CD4-positive, alpha-beta memory T cell (primary cell): ENCODE results near the gene MBD3. TPM values are rescaled to one million over a fixed set of nuclear protein-coding genes. Genes with fewer than 3 reads are reported as not detected.

Experiments used
- CTCF ChIA-PET: fragments of 350-600 bp; sonication (Branson Sonifier 250); formaldehyde crosslinking; loops from one replicate; lab custom pipeline; 2021; ENCODE audit warnings: inconsistent platforms; ENCODE audit not compliant: partially characterized antibody; lab: Charles Lee
- POLR2A ChIA-PET: fragments of 350-600 bp; sonication (Branson Sonifier 250); formaldehyde crosslinking; loops from one replicate; lab custom pipeline; 2021; ENCODE audit not compliant: partially characterized antibody; lab: Charles Lee
- DNase-seq, 5 donors: peaks; one replicate each; pipeline versions ENCODE4 v3.0.0 to v3.0.0-alpha.2; 2020 to 2022; ENCODE audit warnings: mixed read lengths in 1 of 5
- H3K27ac ChIP-seq: one replicate; pipeline ENCODE4 v1.7.0; 2013; ENCODE audit warnings: low read depth, low read length
- H3K27me3 ChIP-seq: 2 replicates; pipeline ENCODE4 v1.7.0; 2013; ENCODE audit warnings: mild to moderate bottlenecking, low read length, moderate library complexity; ENCODE audit not compliant: insufficient read depth
- H3K36me3 ChIP-seq: 2 replicates; pipeline ENCODE4 v1.7.0; 2013; ENCODE audit warnings: mild to moderate bottlenecking, low read length, moderate library complexity; ENCODE audit not compliant: insufficient read depth
- H3K4me1 ChIP-seq: 2 replicates; pipeline ENCODE4 v1.7.0; 2013; ENCODE audit warnings: mild to moderate bottlenecking, low read length, moderate library complexity; ENCODE audit not compliant: insufficient read depth
- H3K4me3 ChIP-seq, 2 donors: one replicate each; pipeline ENCODE4 v1.7.0; 2013; ENCODE audit warnings: low read length in 2 of 2, mild to moderate bottlenecking in 1 of 2
- H3K9me3 ChIP-seq, 2 donors: one replicate each; pipeline ENCODE4 v1.7.0; 2013; ENCODE audit warnings: low read length in 2 of 2, control low read depth in 1 of 2; ENCODE audit not compliant: control insufficient read depth in 1 of 2
- H3K27ac Mint-ChIP-seq, 7 donors: one replicate each; pipeline ENCODE4 v1.8.0; 2020 to 2021; ENCODE audit warnings: mixed read lengths in 7 of 7, mild to moderate bottlenecking in 6 of 7, inconsistent platforms in 3 of 7, moderate library complexity in 3 of 7
- H3K27me3 Mint-ChIP-seq, 2 donors: one replicate each; pipeline ENCODE4 v1.8.0; 2020 to 2021; ENCODE audit warnings: mixed read lengths in 2 of 2
- H3K36me3 Mint-ChIP-seq, 2 donors: one replicate each; pipeline ENCODE4 v1.8.0; 2020 to 2021; ENCODE audit warnings: mixed read lengths in 2 of 2, inconsistent platforms in 1 of 2, mild to moderate bottlenecking in 1 of 2
- H3K4me1 Mint-ChIP-seq, 4 donors: one replicate each; pipeline ENCODE4 v1.8.0; 2020 to 2021; ENCODE audit warnings: mixed read lengths in 4 of 4, mild to moderate bottlenecking in 1 of 4
- H3K4me3 Mint-ChIP-seq, 8 donors: one replicate each; pipeline ENCODE4 v1.8.0; 2020 to 2021; ENCODE audit warnings: mixed read lengths in 8 of 8, mild to moderate bottlenecking in 7 of 8, moderate library complexity in 6 of 8, inconsistent platforms in 3 of 8
- H3K9me3 Mint-ChIP-seq, 8 donors: one replicate each; pipeline ENCODE4 v1.8.0; 2020 to 2021; ENCODE audit warnings: mixed read lengths in 8 of 8, mild to moderate bottlenecking in 5 of 8, inconsistent platforms in 3 of 8, moderate library complexity in 1 of 8
- intact Hi-C: fragments of 100-400 bp; cut with micrococcal nuclease; formaldehyde crosslinking; loops from one replicate; pipeline ENCODE4 v1.15.1; 2023
- polyA plus RNA-seq, 2 donors: library from polyadenylated mRNA; unstranded; fragments of 300-500 nt; fragmentation: Illumina TruSeq; gene quantifications; one replicate each; pipeline ENCODE4 v1.2.3, GENCODE V29; 2021
- total RNA-seq, 2 experiments: library from RNA; stranded (reverse); gene quantifications; one replicate each; pipeline ENCODE4 v1.2.3, GENCODE V29; 2021

MBD3 gene
- total and polyA plus RNA-seq, 4 experiments from 2014 or later: 3.9 to 62.8 (median 34.6) TPM

DNA sequence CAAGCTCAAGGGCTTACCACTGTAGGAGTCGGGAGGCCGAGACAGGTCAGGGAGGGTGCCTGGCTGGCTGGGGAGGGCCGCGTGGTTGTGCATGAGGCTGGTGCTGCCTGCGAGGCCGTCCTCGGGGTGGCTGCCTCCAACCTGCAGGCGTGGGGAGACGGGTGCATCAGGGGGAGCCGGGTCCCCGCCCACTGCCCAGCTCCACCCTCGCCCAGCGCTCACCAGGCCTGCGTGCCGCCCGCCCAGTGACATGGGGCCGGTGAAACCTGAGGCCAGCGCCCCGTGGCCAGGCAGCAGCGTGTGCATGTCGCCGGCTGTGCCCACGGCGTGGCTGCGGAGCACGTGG lies 26.4 kb upstream of the MBD3 start:
- Mint-ChIP-seq H3K9me3 (peaks cover 0 to 2% (median 0%) of the 10 kb centered on the region in 8 donors), H3K36me3 (peaks cover 19 to 32% of the 10 kb centered on the region in 2 donors), H3K27ac (no peak overlapping the region), H3K4me3 (no peak overlapping the region), H3K27me3 (no peaks in the 10 kb centered on the region), H3K4me1 (peaks cover 3 to 26% (median 13%) of the 10 kb centered on the region in 4 donors)
- ChIA-PET CTCF (interaction anchor here (0.5 kb wide), 1 partner anchor 275 kb away, joined by 3 read pairs; no protein-coding TSS in a partner anchor), POLR2A (no interaction called here)
- Histone ChIP-seq H3K9me3 (no peaks in the 10 kb centered on the region), H3K36me3 (peaks cover 7% of the 10 kb centered on the region), H3K27ac (no peak overlapping the region), H3K4me3 (no peak overlapping the region), H3K27me3 (no peaks in the 10 kb centered on the region), H3K4me1 (peaks cover 12% of the 10 kb centered on the region)
- DNase-seq: peak in 1 of 5 donors; percentile 19
- intact Hi-C loops: no loop called here

GRCh38 chr19:1618157-1619093 lies 25.8 kb upstream of the MBD3 start:
- no peaks in the 10 kb centered on the region for H3K9me3 ChIP-seq
- Mint-ChIP-seq H3K27me3 (no peaks in the 10 kb centered on the region), H3K36me3 (peaks cover 19 to 33% of the 10 kb centered on the region in 2 donors), H3K9me3 (peaks cover 0 to 2% (median 0%) of the 10 kb centered on the region in 8 donors), H3K4me1 (peaks cover 3 to 26% (median 13%) of the 10 kb centered on the region in 4 donors), H3K27ac (peak overlapping the region in 5 of 7 donors; percentile 25 to 85 (median 62)), H3K4me3 (peak overlapping the region in 1 of 8 donors; percentile 13)
- peak in 1 of 5 donors; percentile 39 for DNase-seq
- peaks cover 12% of the 10 kb centered on the region for H3K36me3 ChIP-seq
- H3K27ac ChIP-seq: no peak overlapping the region
- H3K4me1 ChIP-seq: peaks cover 12% of the 10 kb centered on the region
- intact Hi-C loops: no loop called here
- no peak overlapping the region for H3K4me3 ChIP-seq
- CTCF ChIA-PET: interaction anchor here (0.5 to 1.1 kb wide), 2 partner anchors 54 to 275 kb away, joined by 3 to 5 read pairs; no protein-coding TSS in a partner anchor
- POLR2A ChIA-PET: no interaction called here
- H3K27me3 ChIP-seq: no peaks in the 10 kb centered on the region

- Mint-ChIP-seq H3K36me3 (peaks cover 19 to 29% of the 10 kb centered on the region in 2 donors), H3K9me3 (peaks cover 0 to 2% (median 0%) of the 10 kb centered on the region in 8 donors), H3K4me3 (no peak overlapping the region), H3K4me1 (peaks cover 3 to 32% (median 11%) of the 10 kb centered on the region in 4 donors), H3K27ac (peak overlapping the region in 6 of 7 donors; percentile 16 to 87 (median 61)), H3K27me3 (no peaks in the 10 kb centered on the region)
- no peaks in the 10 kb centered on the region for H3K9me3 ChIP-seq
- no peaks in the 10 kb centered on the region for H3K27me3 ChIP-seq
- intact Hi-C loops: no loop called here
- H3K27ac ChIP-seq: no peak overlapping the region
- peaks cover 12% of the 10 kb centered on the region for H3K4me1 ChIP-seq
- ChIA-PET CTCF (interaction anchor here (1.0 to 1.6 kb wide), 3 partner anchors 12 to 56 kb away, joined by 3 to 5 read pairs (median 3); partner anchors contain the start of gene UQCR11), POLR2A (no interaction called here)
- peaks cover 23% of the 10 kb centered on the region for H3K36me3 ChIP-seq
- DNase-seq: peak in 1 of 5 donors; percentile 9
- no peak overlapping the region for H3K4me3 ChIP-seq
These were observed 24.2 kb upstream of the MBD3 start for GRCh38 chr19:1616875-1617274.

DNA sequence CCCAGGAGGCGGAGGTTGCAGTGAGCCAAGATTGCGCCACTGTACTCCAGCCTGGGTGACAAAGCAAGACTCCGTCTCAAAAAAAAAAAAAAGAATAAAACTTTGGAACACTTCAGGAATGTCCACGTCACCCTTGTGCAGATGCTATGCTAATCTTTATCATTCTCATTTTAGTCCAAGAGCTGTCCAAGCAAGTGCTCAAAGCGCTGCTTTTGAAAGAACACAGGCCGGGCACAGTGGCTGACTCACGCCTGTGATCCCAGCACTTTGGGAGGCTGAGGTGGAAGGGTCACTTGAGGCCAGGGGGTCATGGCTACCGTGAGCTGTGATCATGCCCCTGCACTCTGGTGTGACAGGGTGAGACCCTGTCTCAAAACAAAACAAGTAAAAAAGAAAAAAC lies 23.7 kb upstream of the MBD3 start:
- H3K27me3 Mint-ChIP-seq: no peaks in the 10 kb centered on the region
- Histone ChIP-seq H3K4me1 (peaks cover 13% of the 10 kb centered on the region), H3K27me3 (no peaks in the 10 kb centered on the region), H3K27ac (no peak overlapping the region), H3K36me3 (peaks cover 25% of the 10 kb centered on the region), H3K9me3 (no peaks in the 10 kb centered on the region), H3K4me3 (no peak overlapping the region)
- peaks cover 19 to 29% of the 10 kb centered on the region in 2 donors for H3K36me3 Mint-ChIP-seq
- peaks cover 3 to 33% (median 11%) of the 10 kb centered on the region in 4 donors for H3K4me1 Mint-ChIP-seq
- H3K27ac Mint-ChIP-seq: peak overlapping the region in 4 of 7 donors; percentile 8 to 87 (median 59)
- intact Hi-C loops: no loop called here
- H3K4me3 Mint-ChIP-seq: no peak overlapping the region
- CTCF ChIA-PET: interaction anchor here (1.6 kb wide), 1 partner anchor 56 kb away, joined by 3 read pairs; no protein-coding TSS in a partner anchor
- H3K9me3 Mint-ChIP-seq: peaks cover 0 to 2% (median 0%) of the 10 kb centered on the region in 8 donors
- DNase-seq: peak in 1 of 5 donors; percentile 13
- POLR2A ChIA-PET: no interaction called here

- Histone ChIP-seq H3K27me3 (no peaks in the 10 kb centered on the region), H3K9me3 (no peaks in the 10 kb centered on the region), H3K36me3 (peaks cover 27% of the 10 kb centered on the region), H3K4me3 (no peak overlapping the region), H3K4me1 (peaks cover 20% of the 10 kb centered on the region), H3K27ac (no peak overlapping the region)
- Mint-ChIP-seq H3K36me3 (peaks cover 19 to 32% of the 10 kb centered on the region in 2 donors), H3K4me1 (peaks cover 5 to 44% (median 18%) of the 10 kb centered on the region in 4 donors), H3K27me3 (no peaks in the 10 kb centered on the region), H3K4me3 (no peak overlapping the region), H3K9me3 (peaks cover 0 to 2% (median 0%) of the 10 kb centered on the region in 8 donors), H3K27ac (no peak overlapping the region)
- intact Hi-C loops: no loop called here
- peak in 1 of 5 donors; percentile 10 for DNase-seq
- ChIA-PET CTCF (interaction anchor here (1.6 kb wide), 1 partner anchor 57 kb away, joined by 3 read pairs; no protein-coding TSS in a partner anchor), POLR2A (no interaction called here)
These were observed 22.6 kb upstream of the MBD3 start for GRCh38 chr19:1615156-1615765.

DNA sequence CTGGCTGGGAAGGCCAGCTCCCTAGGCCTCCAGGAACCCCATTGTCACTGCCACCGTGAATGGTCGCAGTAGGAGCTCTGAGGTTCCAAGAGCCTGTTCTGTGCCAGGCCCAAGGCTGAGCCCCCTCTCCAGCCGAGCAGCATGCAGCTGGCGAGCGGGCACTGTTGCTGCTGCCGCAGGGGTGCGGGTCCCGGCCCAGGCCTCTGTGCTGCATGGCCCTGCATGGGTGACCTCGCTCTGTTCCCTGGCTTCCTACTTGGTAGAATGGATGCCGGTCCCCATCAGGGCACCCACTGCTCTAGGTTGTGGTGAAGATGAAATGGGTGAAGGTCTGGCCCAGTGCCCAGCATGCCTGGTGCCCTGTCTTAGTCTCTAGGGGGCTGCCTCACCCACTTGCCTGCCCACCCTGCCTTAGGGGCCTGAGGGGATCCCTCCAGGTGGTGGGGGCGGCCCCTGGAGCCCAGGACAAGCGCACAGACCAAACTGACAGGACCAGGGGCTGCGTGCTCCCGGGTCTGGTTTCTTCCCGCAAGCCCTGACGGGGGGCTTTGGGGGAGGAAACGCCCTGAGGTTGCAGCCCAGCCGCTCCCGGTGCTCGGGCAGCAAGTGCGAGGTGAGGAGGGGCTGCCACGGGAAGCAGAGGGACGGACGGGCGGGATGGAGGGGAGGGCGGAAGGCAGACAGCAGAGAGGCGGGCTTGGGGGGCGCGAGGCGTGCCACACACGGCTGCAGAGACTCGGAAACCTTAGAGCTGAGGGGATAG lies 21.3 kb upstream of the MBD3 start:
- H3K36me3 Mint-ChIP-seq: peaks cover 19 to 29% of the 10 kb centered on the region in 2 donors
- no peak overlapping the region for H3K4me3 Mint-ChIP-seq
- H3K4me1 Mint-ChIP-seq: peaks cover 10 to 56% (median 25%) of the 10 kb centered on the region in 4 donors
- POLR2A ChIA-PET: interaction anchor here (1.1 kb wide), 1 partner anchor 21 kb away, joined by 3 read pairs; no protein-coding TSS in a partner anchor
- CTCF ChIA-PET: no interaction called here
- H3K9me3 Mint-ChIP-seq: peaks cover 0 to 2% (median 0%) of the 10 kb centered on the region in 8 donors
- no peak overlapping the region for H3K27ac ChIP-seq
- no peaks in the 10 kb centered on the region for H3K27me3 Mint-ChIP-seq
- peaks cover 32% of the 10 kb centered on the region for H3K4me1 ChIP-seq
- no peaks in the 10 kb centered on the region for H3K27me3 ChIP-seq
- no peaks in the 10 kb centered on the region for H3K9me3 ChIP-seq
- H3K4me3 ChIP-seq: no peak overlapping the region
- intact Hi-C loops: no loop called here
- no peak overlapping the region for H3K27ac Mint-ChIP-seq
- H3K36me3 ChIP-seq: peaks cover 27% of the 10 kb centered on the region
- DNase-seq: peak in 1 of 5 donors; percentile 9
